Measurements from ENCODE around the gene BEND3. TPM values are rescaled to one million over a fixed set of nuclear protein-coding genes. Genes with fewer than 3 reads are reported as not detected.
"Not testable (repeated sequence)": the region's sequence is repeated elsewhere in the genome, so short reads cannot be mapped to it uniquely, and the experiment has no call there.

BEND3 gene
- total RNA-seq, 2 experiments from 2014 or later, result 0.82 to 0.92 TPM

DNA sequence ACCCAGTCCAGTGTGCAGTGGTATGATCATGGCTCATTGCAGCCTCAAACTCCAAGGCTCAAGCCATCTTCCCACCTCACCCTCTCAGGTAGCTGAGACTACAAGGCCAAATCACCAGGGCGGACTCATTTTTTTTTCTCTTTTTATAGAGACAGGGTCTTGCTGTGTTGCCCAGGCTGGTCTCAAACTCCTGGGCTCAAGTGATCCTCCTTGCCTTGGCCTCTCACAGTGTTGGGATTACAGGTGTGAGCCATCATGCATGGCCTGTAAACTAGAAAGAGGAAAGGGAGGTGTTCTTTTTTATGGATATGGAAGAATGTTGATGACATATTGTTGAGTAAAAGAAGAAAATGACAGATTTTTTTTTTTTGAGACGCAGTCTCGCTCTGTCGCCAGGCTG lies 5.1 kb upstream of the BEND3 start:
- no peak for TF ChIP-seq CTCF (IDR thresholded peaks at IDR 0.05)
- H3K36me3 ChIP-seq (ENCODE audit: insufficient read depth, low read length), result no peaks in the 10 kb centered on the region
- H3K4me3 ChIP-seq (ENCODE audit: low read length), result no peak overlapping the region
- Mint-ChIP-seq H3K9me3 (no peaks in the 10 kb centered on the region), H3K27me3 (no peaks in the 10 kb centered on the region), H3K36me3 (ENCODE audit: low read depth) (no peaks in the 10 kb centered on the region), H3K4me3 (no peak overlapping the region), H3K4me1 (ENCODE audit: low read depth) (peaks cover 11% of the 10 kb centered on the region), H3K27ac (no peak overlapping the region)
- intact Hi-C loops (cut with DNase I, micrococcal nuclease), result no loop called here
- H3K9me3 ChIP-seq (ENCODE audit: control insufficient read depth in 1 of 2, insufficient read depth in 1 of 2, low read length in 2 of 2), result no peaks in the 10 kb centered on the region
- ATAC-seq (ENCODE audit: poor library complexity), result no peak
- DNase-seq, result no peak
- POLR2A ChIA-PET, result interaction anchor here (0.6 kb wide), 1 partner anchor 797 kb away, joined by 3 read pairs; no protein-coding TSS in a partner anchor
- H3K27me3 ChIP-seq (ENCODE audit: control insufficient read depth in 1 of 2, insufficient read depth in 2 of 2, low read length in 2 of 2), result peaks cover 0 to 4% of the 10 kb centered on the region in 2 experiments
- CTCF ChIA-PET, result no interaction called here
- H3K4me1 ChIP-seq (ENCODE audit: insufficient read depth, low read length), result peaks cover 13% of the 10 kb centered on the region
- no peak overlapping the region for H3K27ac ChIP-seq (ENCODE audit: low read depth in 1 of 2, low read length in 2 of 2)

- Histone ChIP-seq H3K27me3 (ENCODE audit: control insufficient read depth in 1 of 2, insufficient read depth in 2 of 2, low read length in 2 of 2) (peaks cover 0 to 4% of the 10 kb centered on the region in 2 experiments), H3K36me3 (ENCODE audit: insufficient read depth, low read length) (no peaks in the 10 kb centered on the region), H3K4me3 (ENCODE audit: low read length) (no peak overlapping the region), H3K9me3 (ENCODE audit: control insufficient read depth in 1 of 2, insufficient read depth in 1 of 2, low read length in 2 of 2) (no peaks in the 10 kb centered on the region), H3K27ac (ENCODE audit: low read depth in 1 of 2, low read length in 2 of 2) (no peak overlapping the region), H3K4me1 (ENCODE audit: insufficient read depth, low read length) (peaks cover 14% of the 10 kb centered on the region)
- Mint-ChIP-seq H3K4me3 (no peak overlapping the region), H3K27me3 (no peaks in the 10 kb centered on the region), H3K27ac (no peak overlapping the region), H3K36me3 (ENCODE audit: low read depth) (no peaks in the 10 kb centered on the region), H3K4me1 (ENCODE audit: low read depth) (peaks cover 12% of the 10 kb centered on the region), H3K9me3 (no peaks in the 10 kb centered on the region)
- CTCF ChIA-PET, result interaction anchor here (0.7 kb wide), 1 partner anchor 1440 kb away, joined by 3 read pairs; no protein-coding TSS in a partner anchor
- intact Hi-C loops (cut with DNase I, micrococcal nuclease), result loop anchor here (10.0 kb wide), 4 partner anchors 94 to 1976 kb away; partner anchors contain the start of genes CEP57L1 (in 1 of the 2), MTRES1 (in 1 of the 2), PDSS2 (in 1 of the 2) and SEC63 (in 1 of the 2)
- no peak for TF ChIP-seq CTCF (IDR thresholded peaks at IDR 0.05)
- POLR2A ChIA-PET, result no interaction called here
- ATAC-seq (ENCODE audit: poor library complexity) (no peak), DNase-seq (peak in 1 of 14 experiments; percentile 4)
Observed at GRCh38 chr6:107118976-107119375, 3.7 kb upstream of the BEND3 start.

GRCh38 chr6:107118540-107118939 lies 3.2 kb upstream of the BEND3 start:
- CTCF ChIA-PET, result interaction anchor here (0.7 kb wide), 1 partner anchor 1439 kb away, joined by 3 read pairs; no protein-coding TSS in a partner anchor
- intact Hi-C loops (cut with DNase I, micrococcal nuclease), result loop anchor here (10.0 kb wide), 4 partner anchors 94 to 1976 kb away; partner anchors contain the start of genes CEP57L1 (in 1 of the 2), MTRES1 (in 1 of the 2), PDSS2 (in 1 of the 2) and SEC63 (in 1 of the 2)
- ATAC-seq (ENCODE audit: poor library complexity), result not testable (repeated sequence)

More at GRCh38 chr6:107118540-107118939, 3.2 kb upstream of the BEND3 start:
- H3K4me1 ChIP-seq (ENCODE audit: insufficient read depth, low read length), result peaks cover 19% of the 10 kb centered on the region
- H3K4me3 ChIP-seq (ENCODE audit: low read length); DNase-seq; H3K9me3 Mint-ChIP-seq; H3K36me3 Mint-ChIP-seq (ENCODE audit: low read depth); H3K9me3 ChIP-seq (ENCODE audit: control insufficient read depth in 1 of 2, insufficient read depth in 1 of 2, low read length in 2 of 2); H3K4me3 Mint-ChIP-seq; H3K27ac ChIP-seq (ENCODE audit: low read depth in 1 of 2, low read length in 2 of 2); H3K36me3 ChIP-seq (ENCODE audit: insufficient read depth, low read length); POLR2A ChIA-PET; H3K27me3 ChIP-seq (ENCODE audit: control insufficient read depth in 1 of 2, insufficient read depth in 2 of 2, low read length in 2 of 2); H3K27ac Mint-ChIP-seq; H3K27me3 Mint-ChIP-seq: not testable (repeated sequence)
- peaks cover 16% of the 10 kb centered on the region for H3K4me1 Mint-ChIP-seq (ENCODE audit: low read depth)

Data from CD4-positive, alpha-beta T cell (primary cell).